DOHH2 (cell line): ENCODE measurements around the gene DOCK10.
"Not testable (repeated sequence)": the region's sequence is repeated elsewhere in the genome, so short reads cannot be mapped to it uniquely, and the experiment has no call there.

Experiments used
- H3F3A ChIP-seq: fragments of 200-600 bp; sonication (generic), shearing (Covaris generic); 2 replicates; pipeline ENCODE4 v1.6.0; 2016; ENCODE audit warnings: antibody characterized with exemption, mild to moderate bottlenecking; ENCODE audit not compliant: control insufficient read depth, insufficient read depth
- H3K27ac ChIP-seq: fragments of 200-600 bp; sonication (generic); 2 replicates; pipeline ENCODE4 v1.5.1; 2014; ENCODE audit warnings: low read depth, mild to moderate bottlenecking, low read length, moderate library complexity
- H3K27me3 ChIP-seq: fragments of 200-600 bp; sonication (generic); 2 replicates; pipeline ENCODE4 v1.6.1; 2014; ENCODE audit warnings: mild to moderate bottlenecking, low read length, mixed read lengths; ENCODE audit not compliant: control insufficient read depth
- H3K36me3 ChIP-seq: fragments of 200-600 bp; sonication (generic); 2 replicates; pipeline ENCODE4 v1.6.1; 2014; ENCODE audit warnings: mild to moderate bottlenecking, low read length, moderate library complexity, mixed read lengths; ENCODE audit not compliant: control insufficient read depth
- H3K4me1 ChIP-seq: fragments of 200-600 bp; sonication (generic); 2 replicates; pipeline ENCODE4 v1.6.1; 2014; ENCODE audit warnings: mild to moderate bottlenecking, low read length, mixed read lengths; ENCODE audit not compliant: control insufficient read depth
- H3K4me2 ChIP-seq: fragments of 200-600 bp; sonication (generic); 2 replicates; pipeline ENCODE4 v1.6.0; 2014; ENCODE audit warnings: mild to moderate bottlenecking, low read length, moderate library complexity
- H3K4me3 ChIP-seq: fragments of 200-600 bp; sonication (generic); 2 replicates; pipeline ENCODE4 v1.5.1; 2014; ENCODE audit warnings: mild to moderate bottlenecking, low read length, mixed read lengths
- H3K79me2 ChIP-seq: fragments of 200-600 bp; sonication (generic); 2 replicates; pipeline ENCODE4 v1.6.1; 2014; ENCODE audit warnings: mild to moderate bottlenecking, low read length, mixed read lengths; ENCODE audit not compliant: control insufficient read depth
- H3K9me2 ChIP-seq: fragments of 200-600 bp; sonication (generic); replicated peaks from 2 replicates; pipeline ENCODE4 v1.6.1; 2014; ENCODE audit warnings: mild to moderate bottlenecking, low read length, mixed read lengths; ENCODE audit not compliant: control insufficient read depth
- H3K9me3 ChIP-seq: fragments of 200-600 bp; sonication (generic); 2 replicates; pipeline ENCODE4 v1.6.1; 2014; ENCODE audit warnings: antibody characterized with exemption, low read length, mixed read lengths; ENCODE audit not compliant: control insufficient read depth, insufficient read depth
- H4K20me1 ChIP-seq: fragments of 200-600 bp; sonication (generic); 2 replicates; pipeline ENCODE4 v1.6.0; 2014; ENCODE audit warnings: low read depth, mild to moderate bottlenecking, antibody characterized with exemption, low read length, moderate library complexity; ENCODE audit not compliant: control insufficient read depth, insufficient read depth
- CTCF ChIP-seq: fragments of 200-600 bp; sonication (generic); IDR thresholded peaks from one replicate; pipeline ENCODE4 v1.5.1; 2014; ENCODE audit warnings: antibody characterized with exemption, mild to moderate bottlenecking, low read depth, low read length; ENCODE audit not compliant: poor library complexity, severe bottlenecking
- EZH2phosphoT487 ChIP-seq: fragments of 200-600 bp; sonication (generic); IDR thresholded peaks from 2 replicates; pipeline ENCODE4 v1.6.1; 2017; ENCODE audit warnings: borderline replicate concordance, mild to moderate bottlenecking, antibody characterized with exemption, low read length, moderate library complexity, mixed read lengths

DOCK10 gene

GRCh38 chr2:224946895-224947294 is 95.4 kb downstream of the DOCK10 start:
- no peaks in the 10 kb centered on the region for H3K9me2 ChIP-seq
- peak overlapping the region; percentile 87 for H3K4me2 ChIP-seq
- TF ChIP-seq EZH2phosphoT487 (no peak), CTCF (no peak)
- H4K20me1 ChIP-seq = no peaks in the 10 kb centered on the region
- H3F3A ChIP-seq = peaks cover 18% of the 10 kb centered on the region
- H3K9me3 ChIP-seq = no peaks in the 10 kb centered on the region
- peak overlapping the region; percentile 58 for H3K4me3 ChIP-seq
- no peaks in the 10 kb centered on the region for H3K36me3 ChIP-seq
- H3K27me3 ChIP-seq = no peaks in the 10 kb centered on the region
- peak overlapping the region; percentile 85 for H3K27ac ChIP-seq
- peaks cover 92% of the 10 kb centered on the region for H3K4me1 ChIP-seq
- no peaks in the 10 kb centered on the region; the same call in 1 of the 2 replicates for H3K79me2 ChIP-seq

GRCh38 chr2:224944707-224945547 is 97.3 kb downstream of the DOCK10 start:
- H3K27me3 ChIP-seq = no peaks in the 10 kb centered on the region
- peak overlapping the region; percentile 87 for H3K4me2 ChIP-seq
- no peaks in the 10 kb centered on the region for H3K36me3 ChIP-seq
- peaks cover 18% of the 10 kb centered on the region for H3F3A ChIP-seq
- H3K9me2 ChIP-seq = no peaks in the 10 kb centered on the region
- H3K4me3 ChIP-seq = peak overlapping the region; percentile 42
- H4K20me1 ChIP-seq = no peaks in the 10 kb centered on the region
- no peaks in the 10 kb centered on the region; the same call in 1 of the 2 replicates for H3K79me2 ChIP-seq
- H3K4me1 ChIP-seq = peaks cover 77% of the 10 kb centered on the region
- TF ChIP-seq EZH2phosphoT487 (no peak), CTCF (no peak)
- H3K9me3 ChIP-seq = no peaks in the 10 kb centered on the region
- H3K27ac ChIP-seq = no peak overlapping the region

- H3K9me3 ChIP-seq, H4K20me1 ChIP-seq, H3K9me2 ChIP-seq, H3K27me3 ChIP-seq, H3K36me3 ChIP-seq, H3K79me2 ChIP-seq: not testable (repeated sequence)
- H3K4me1 ChIP-seq = peaks cover 79% of the 10 kb centered on the region
- peak overlapping the region; percentile 46; the same call in 1 of the 2 replicates for H3K27ac ChIP-seq
- peak overlapping the region; percentile 42 for H3K4me3 ChIP-seq
- peaks cover 17% of the 10 kb centered on the region for H3F3A ChIP-seq
- peak overlapping the region; percentile 87 for H3K4me2 ChIP-seq
These were observed 98.6 kb downstream of the DOCK10 start for GRCh38 chr2:224943601-224944041.

GRCh38 chr2:224941960-224942359 is 100.3 kb downstream of the DOCK10 start:
- Histone ChIP-seq H3K4me1 (peaks cover 75% of the 10 kb centered on the region), H3K36me3 (no peaks in the 10 kb centered on the region), H3K27me3 (no peaks in the 10 kb centered on the region)

More at GRCh38 chr2:224941960-224942359, 100.3 kb downstream of the DOCK10 start:
- H3K4me3 ChIP-seq = no peak overlapping the region
- no peak overlapping the region for H3K27ac ChIP-seq
- H3K9me2 ChIP-seq = no peaks in the 10 kb centered on the region
- TF ChIP-seq CTCF = no peak
- no peak for TF ChIP-seq EZH2phosphoT487
- H4K20me1 ChIP-seq = no peaks in the 10 kb centered on the region
- 0 out of 2 replicates have a peak overlapping the region, but pooled peaks have one; percentile 87 for H3K4me2 ChIP-seq
- H3K9me3 ChIP-seq = no peaks in the 10 kb centered on the region
- 0 out of 2 replicates have a peak, but pooled peaks cover 2% of the 10 kb centered on the region for H3F3A ChIP-seq
- H3K79me2 ChIP-seq = no peaks in the 10 kb centered on the region; the same call in 1 of the 2 replicates
